A549 (cell line): ENCODE results near the gene DEFB126. TPM values are rescaled to one million over a fixed set of nuclear protein-coding genes. Genes with fewer than 3 reads are reported as not detected.

Experiments used
- ATAC-seq, 2 experiments: fragments of 200-7000 bp in 1 of 2; fragments of >200 bp in 1 of 2; cut with Nextera tagmentation in 1 of 2; cut with Tn5 transposase in 1 of 2; 3 replicates each; pipeline versions ENCODE4 v1.8.0 to v1.9.1; 2018 to 2020; ENCODE audit warnings: mild to moderate bottlenecking in 1 of 2, moderate library complexity in 1 of 2
- CTCF ChIA-PET: fragments of 300-600 bp; sonication (Branson Sonifier 250); formaldehyde crosslinking; extraction: SDS; loops from one replicate; lab custom pipeline; 2021; ENCODE audit warnings: antibody characterized with exemption, inconsistent platforms; lab: Yijun Ruan, JAX
- POLR2A ChIA-PET: fragments of 350-600 bp; formaldehyde crosslinking; extraction: SDS; loops from one replicate; lab custom pipeline; 2021; ENCODE audit warnings: antibody characterized with exemption, inconsistent platforms; lab: Yijun Ruan, JAX
- DNase-seq, 2 experiments: peaks; one replicate each; pipeline versions ENCODE4 v3.0.0 to v3.0.0-alpha.2; 2011 to 2016; ENCODE audit warnings: low read depth in 1 of 2, low spot score in 1 of 2
- FAIRE-seq: peaks from 2 replicates; lab custom pipeline; 2011; peaks lifted over from hg19 to GRCh38; lab: Jason Lieb, UNC
- H3K27ac ChIP-seq, 2 experiments: fragments of >200 bp; sonication (Bioruptor Twin); formaldehyde crosslinking; 3 replicates each; pipeline ENCODE4 v1.5.1; 2016 to 2017
- H3K4me1 ChIP-seq: fragments of >200 bp; sonication (Bioruptor Twin); formaldehyde crosslinking; 3 replicates; pipeline ENCODE4 v1.6.1; 2016
- H3K4me2 ChIP-seq: fragments of >200 bp; sonication (Bioruptor Twin); formaldehyde crosslinking; 3 replicates; pipeline ENCODE4 v1.6.1; 2016
- H3K4me3 ChIP-seq: fragments of >200 bp; sonication (Bioruptor Twin); formaldehyde crosslinking; 3 replicates; pipeline ENCODE4 v1.5.1; 2016
- H3K9me3 ChIP-seq: fragments of >200 bp; sonication (Bioruptor Twin); formaldehyde crosslinking; 3 replicates; pipeline ENCODE4 v1.6.1; 2016
- CBX2 ChIP-seq: fragments of 200-600 bp; sonication (generic); IDR thresholded peaks from 2 replicates; pipeline ENCODE4 v1.6.1; 2016; ENCODE audit warnings: low read depth, mild to moderate bottlenecking, borderline replicate concordance
- CBX8 ChIP-seq: fragments of 200-600 bp; sonication (generic); IDR thresholded peaks from 2 replicates; pipeline ENCODE4 v1.6.1; 2016
- CHD2 ChIP-seq: fragments of 150-350 bp; IDR thresholded peaks from 2 replicates; pipeline ENCODE4 v1.6.1; 2014; ENCODE audit warnings: low read length; ENCODE audit not compliant: partially characterized antibody
- EHMT2 ChIP-seq: fragments of 200-600 bp; sonication (generic); IDR thresholded peaks from 2 replicates; pipeline ENCODE4 v1.6.1; 2016; ENCODE audit warnings: antibody characterized with exemption, low read depth, mild to moderate bottlenecking, moderate library complexity
- ELK1 ChIP-seq: fragments of 150-350 bp; IDR thresholded peaks from 2 replicates; pipeline ENCODE4 v1.6.1; 2014; ENCODE audit warnings: low read depth, mild to moderate bottlenecking, low read length
- FOSL2 ChIP-seq, 2 experiments: fragments of 450-650 bp in 1 of 2; fragments of >200 bp in 1 of 2; sonication (Bioruptor Twin) in 1 of 2; formaldehyde crosslinking; IDR thresholded peaks; 2 replicates each; pipeline versions ENCODE4 v1.5.0 to v1.6.1; 2016 to 2020; ENCODE audit warnings: mild to moderate bottlenecking in 1 of 2, moderate library complexity in 1 of 2
- FOXS1 ChIP-seq: fragments of 250-450 bp; sonication (Bioruptor Pico); IDR thresholded peaks from 2 replicates; pipeline ENCODE4 v1.5.0; 2020; ENCODE audit warnings: mild to moderate bottlenecking, moderate library complexity
- HDAC2 ChIP-seq: fragments of 200-600 bp; sonication (generic); IDR thresholded peaks from 2 replicates; pipeline ENCODE4 v1.6.1; 2016
- HES2 ChIP-seq: fragments of >200 bp; sonication (Bioruptor Twin); formaldehyde crosslinking; IDR thresholded peaks from 2 replicates; pipeline ENCODE4 v1.6.1; 2016
- HOXA7 ChIP-seq: fragments of 250-450 bp; sonication (Bioruptor Pico); IDR thresholded peaks from 2 replicates; pipeline ENCODE4 v1.5.0; 2020; ENCODE audit warnings: mild to moderate bottlenecking, moderate library complexity
- HOXB5 ChIP-seq: fragments of 250-450 bp; sonication (Bioruptor Pico); IDR thresholded peaks from 2 replicates; pipeline ENCODE4 v1.5.0; 2020; ENCODE audit warnings: mild to moderate bottlenecking, moderate library complexity
- JUNB ChIP-seq: fragments of >200 bp; sonication (Bioruptor Twin); formaldehyde crosslinking; IDR thresholded peaks from 2 replicates; pipeline ENCODE4 v1.6.1; 2016
- KDM5A ChIP-seq: fragments of 200-600 bp; sonication (generic); IDR thresholded peaks from 2 replicates; pipeline ENCODE4 v1.6.1; 2016; ENCODE audit warnings: antibody characterized with exemption, mild to moderate bottlenecking
- MAFK ChIP-seq: fragments of 450-650 bp; IDR thresholded peaks from 2 replicates; pipeline ENCODE4 v1.6.1; 2014; ENCODE audit not compliant: partially characterized antibody
- MAZ ChIP-seq: fragments of 150-350 bp; IDR thresholded peaks from 2 replicates; pipeline ENCODE4 v1.6.1; 2014; ENCODE audit warnings: antibody characterized with exemption, low read depth, low read length, borderline replicate concordance
- MYC ChIP-seq: IDR thresholded peaks from 2 replicates; pipeline ENCODE4 v1.6.1; 2012; ENCODE audit warnings: mild to moderate bottlenecking, inconsistent platforms, low read length, improper control_type of control experiment, borderline replicate concordance
- PHF8 ChIP-seq: fragments of 200-600 bp; sonication (generic); IDR thresholded peaks from 2 replicates; pipeline ENCODE4 v1.6.1; 2016; ENCODE audit warnings: low read depth, mild to moderate bottlenecking, antibody characterized with exemption, moderate library complexity, borderline replicate concordance
- POLR2A ChIP-seq: IDR thresholded peaks from 2 replicates; pipeline ENCODE4 v1.6.1; 2012; ENCODE audit warnings: mild to moderate bottlenecking, low read length
- RAD21 ChIP-seq, 2 experiments: fragments of >200 bp in 1 of 2; sonication (Bioruptor Twin) in 1 of 2; formaldehyde crosslinking in 1 of 2; IDR thresholded peaks in 1 of 2; conservative IDR thresholded peaks in 1 of 2; 2 replicates in 1 of 2; 3 replicates in 1 of 2; pipeline ENCODE4 v1.6.1; 2012 to 2018; ENCODE audit warnings: inconsistent platforms in 1 of 2
- RARB ChIP-seq: fragments of 250-450 bp; sonication (Bioruptor Pico); IDR thresholded peaks from 2 replicates; pipeline ENCODE4 v1.8.0; 2021; ENCODE audit warnings: mild to moderate bottlenecking, moderate library complexity
- RFX5 ChIP-seq: fragments of 450-650 bp; IDR thresholded peaks from 2 replicates; pipeline ENCODE4 v1.7.1; 2014; ENCODE audit warnings: antibody characterized with exemption, mild to moderate bottlenecking, moderate library complexity
- SMC3 ChIP-seq: fragments of >200 bp; sonication (Bioruptor Twin); formaldehyde crosslinking; IDR thresholded peaks from 3 replicates; pipeline ENCODE4 v1.6.1; 2018; ENCODE audit warnings: inconsistent platforms
- SREBF2 ChIP-seq: fragments of 450-650 bp; IDR thresholded peaks from 2 replicates; pipeline ENCODE4 v1.6.1; 2014; ENCODE audit warnings: mild to moderate bottlenecking, moderate library complexity
- ZC3H11A ChIP-seq: fragments of 450-650 bp; IDR thresholded peaks from 2 replicates; pipeline ENCODE4 v1.6.1; 2014; ENCODE audit warnings: antibody characterized with exemption, mild to moderate bottlenecking
- WGBS: methylation state at CpG from one replicate; pipeline ENCODE4 v1.1.6; 2017; ENCODE audit errors: missing lambda C conversion rate; 5-methylcytosine and 5-hydroxymethylcytosine counted together
- polyA plus RNA-seq, 4 experiments: library from polyadenylated mRNA; depleted of rRNA in 3 of 4; stranded (reverse); fragments of >200 nt; fragmentation: RNase III in 1 of 4; extraction: RNeasy Plus Mini Kit Qiagen cat#74134 plus additional on column Dnase treatment in 1 of 4; gene quantifications; 2 replicates in 3 of 4; 3 replicates in 1 of 4; pipeline ENCODE4 v1.2.3, GENCODE V29; 2011 to 2017
- TF ChIP-seq, protein P1 (sequence below): IDR thresholded peaks from 2 replicates; pipeline ENCODE4 v1.6.1; 2012
- TF ChIP-seq, protein P2 (sequence below): fragments of 250-450 bp; sonication (Bioruptor Pico); IDR thresholded peaks from 2 replicates; pipeline ENCODE4 v1.5.0; 2020; ENCODE audit warnings: low read depth, mild to moderate bottlenecking, moderate library complexity
- TF ChIP-seq, protein P3 (sequence below): fragments of 200-600 bp; sonication (generic); IDR thresholded peaks from 2 replicates; pipeline ENCODE4 v1.6.1; 2016; ENCODE audit warnings: antibody characterized with exemption, mild to moderate bottlenecking, moderate library complexity

The DEFB126 gene
- polyA plus RNA-seq, 2 of the 4 experiments (the other 2 are of a cell fraction), result not detected

DNA sequence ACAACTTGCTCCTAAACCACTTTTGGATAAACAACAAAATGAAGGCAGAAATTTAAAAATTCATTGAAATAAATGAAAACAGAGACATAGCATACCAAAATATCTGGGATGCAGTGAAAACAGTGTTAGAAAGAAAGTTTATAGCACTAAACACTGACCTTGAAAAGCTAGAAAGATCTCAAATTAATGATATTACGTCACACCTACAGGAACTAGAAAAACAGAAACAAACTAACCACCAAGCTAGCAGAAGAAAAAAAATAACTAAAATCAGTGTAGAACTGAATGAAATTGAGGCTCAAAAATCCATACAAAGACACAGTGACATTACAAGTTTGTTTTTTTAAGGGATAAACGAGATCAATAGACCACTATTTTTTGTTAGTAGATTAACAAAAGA, 41.9 kb downstream of the DEFB126 start:
- DNase-seq (no peak), ATAC-seq (no peak), FAIRE-seq (peak; percentile 68)
- H3K4me3 ChIP-seq, result no peak overlapping the region
- no peaks in the 10 kb centered on the region for H3K9me3 ChIP-seq
- CTCF ChIA-PET, result no interaction called here
- H3K4me2 ChIP-seq, result no peak overlapping the region
- no peaks in the 10 kb centered on the region for H3K4me1 ChIP-seq
- TF ChIP-seq, protein P1, sequence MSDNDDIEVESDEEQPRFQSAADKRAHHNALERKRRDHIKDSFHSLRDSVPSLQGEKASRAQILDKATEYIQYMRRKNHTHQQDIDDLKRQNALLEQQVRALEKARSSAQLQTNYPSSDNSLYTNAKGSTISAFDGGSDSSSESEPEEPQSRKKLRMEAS, result no peak
- TF ChIP-seq RAD21 (conservative IDR thresholded peaks at IDR 0.05 in 1 of 2, IDR thresholded peaks at IDR 0.05 in 1 of 2) (no peak), HDAC2 (no peak), EHMT2 (no peak), FOXS1 (no peak), ZC3H11A (no peak), HES2 (no peak), ELK1 (no peak), MAZ (no peak), CBX8 (no peak), PHF8 (no peak), HOXA7 (CRISPR knock-in tag) (no peak)
- TF ChIP-seq, protein P2, sequence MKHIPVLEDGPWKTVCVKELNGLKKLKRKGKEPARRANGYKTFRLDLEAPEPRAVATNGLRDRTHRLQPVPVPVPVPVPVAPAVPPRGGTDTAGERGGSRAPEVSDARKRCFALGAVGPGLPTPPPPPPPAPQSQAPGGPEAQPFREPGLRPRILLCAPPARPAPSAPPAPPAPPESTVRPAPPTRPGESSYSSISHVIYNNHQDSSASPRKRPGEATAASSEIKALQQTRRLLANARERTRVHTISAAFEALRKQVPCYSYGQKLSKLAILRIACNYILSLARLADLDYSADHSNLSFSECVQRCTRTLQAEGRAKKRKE, result no peak
- TF ChIP-seq, all 56 proteins: peak for 0
- 2% methylated on average over 2 of the region's 2 CpGs for WGBS
- no peak overlapping the region for H3K27ac ChIP-seq
- POLR2A ChIA-PET, result no interaction called here

GRCh38 chr20:187733-188132, 45.3 kb downstream of the DEFB126 start:
- ChIA-PET POLR2A (no interaction called here), CTCF (no interaction called here)
- no peak overlapping the region for H3K27ac ChIP-seq
- no peak for TF ChIP-seq MAFK
- ATAC-seq, result no peak
- WGBS, result 3% methylated on average over 2 of the region's 2 CpGs
- no peak for DNase-seq
- H3K4me1 ChIP-seq, result no peaks in the 10 kb centered on the region
- FAIRE-seq, result no peak
- H3K4me2 ChIP-seq, result no peak overlapping the region
- H3K9me3 ChIP-seq, result no peaks in the 10 kb centered on the region
- no peak overlapping the region for H3K4me3 ChIP-seq

DNA sequence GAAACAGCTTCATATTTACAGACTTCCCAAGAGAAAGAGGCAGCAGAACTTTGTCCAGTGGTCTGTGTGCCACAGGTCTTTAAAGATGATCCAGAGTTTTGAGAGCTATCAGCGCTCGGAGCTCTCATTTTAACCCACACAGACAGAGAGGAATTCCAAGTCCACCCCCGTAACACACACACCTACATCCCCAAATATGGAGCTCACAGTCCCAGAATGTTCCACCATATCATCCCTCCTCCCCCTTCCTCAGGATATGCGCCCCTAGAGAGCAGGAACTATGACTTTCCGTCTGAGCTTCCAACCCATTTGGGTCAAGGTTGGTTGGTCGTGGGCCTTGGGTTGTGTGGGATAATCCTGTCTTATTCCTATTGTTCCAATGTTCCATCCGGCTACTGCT, 47.2 kb downstream of the DEFB126 start, which contains the start of gene DEFB128:
Gene DEFB128, minus strand, starts transcription at position 101 of the 400 bp plus-strand sequence. Its CDS starts 88 bp downstream, at position 13.
- no peaks in the 10 kb centered on the region for H3K4me1 ChIP-seq
- ChIA-PET POLR2A (no interaction called here), CTCF (no interaction called here)
- H3K4me3 ChIP-seq, result no peak within 1 kb of the TSS
- WGBS, result 23% methylated on average over 7 of the region's 7 CpGs
- ATAC-seq (0 out of 6 replicates have a peak, but pooled peaks of 1 of the 2 experiments have one; percentile 24), DNase-seq (no peak), FAIRE-seq (no peak)
- no peak within 1 kb of the TSS for H3K27ac ChIP-seq
- no peaks in the 10 kb centered on the region for H3K9me3 ChIP-seq
- H3K4me2 ChIP-seq, result no peak within 1 kb of the TSS
- TF ChIP-seq, protein P3, sequence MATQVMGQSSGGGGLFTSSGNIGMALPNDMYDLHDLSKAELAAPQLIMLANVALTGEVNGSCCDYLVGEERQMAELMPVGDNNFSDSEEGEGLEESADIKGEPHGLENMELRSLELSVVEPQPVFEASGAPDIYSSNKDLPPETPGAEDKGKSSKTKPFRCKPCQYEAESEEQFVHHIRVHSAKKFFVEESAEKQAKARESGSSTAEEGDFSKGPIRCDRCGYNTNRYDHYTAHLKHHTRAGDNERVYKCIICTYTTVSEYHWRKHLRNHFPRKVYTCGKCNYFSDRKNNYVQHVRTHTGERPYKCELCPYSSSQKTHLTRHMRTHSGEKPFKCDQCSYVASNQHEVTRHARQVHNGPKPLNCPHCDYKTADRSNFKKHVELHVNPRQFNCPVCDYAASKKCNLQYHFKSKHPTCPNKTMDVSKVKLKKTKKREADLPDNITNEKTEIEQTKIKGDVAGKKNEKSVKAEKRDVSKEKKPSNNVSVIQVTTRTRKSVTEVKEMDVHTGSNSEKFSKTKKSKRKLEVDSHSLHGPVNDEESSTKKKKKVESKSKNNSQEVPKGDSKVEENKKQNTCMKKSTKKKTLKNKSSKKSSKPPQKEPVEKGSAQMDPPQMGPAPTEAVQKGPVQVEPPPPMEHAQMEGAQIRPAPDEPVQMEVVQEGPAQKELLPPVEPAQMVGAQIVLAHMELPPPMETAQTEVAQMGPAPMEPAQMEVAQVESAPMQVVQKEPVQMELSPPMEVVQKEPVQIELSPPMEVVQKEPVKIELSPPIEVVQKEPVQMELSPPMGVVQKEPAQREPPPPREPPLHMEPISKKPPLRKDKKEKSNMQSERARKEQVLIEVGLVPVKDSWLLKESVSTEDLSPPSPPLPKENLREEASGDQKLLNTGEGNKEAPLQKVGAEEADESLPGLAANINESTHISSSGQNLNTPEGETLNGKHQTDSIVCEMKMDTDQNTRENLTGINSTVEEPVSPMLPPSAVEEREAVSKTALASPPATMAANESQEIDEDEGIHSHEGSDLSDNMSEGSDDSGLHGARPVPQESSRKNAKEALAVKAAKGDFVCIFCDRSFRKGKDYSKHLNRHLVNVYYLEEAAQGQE, result no peak
- no peak for TF ChIP-seq RARB (CRISPR knock-in tag)
- TF ChIP-seq ELK1, result no peak
- no peak for TF ChIP-seq JUNB
- TF ChIP-seq FOSL2 (IDR thresholded peaks at IDR 0.05), result no peak
- TF ChIP-seq FOSL2 (CRISPR knock-in tag; IDR thresholded peaks at IDR 0.05), result no peak
- TF ChIP-seq CBX2, result no peak
- TF ChIP-seq POLR2A, result no peak
- TF ChIP-seq, protein P2, result no peak
- no peak for TF ChIP-seq HOXB5
- TF ChIP-seq, protein P1, result no peak
- TF ChIP-seq SREBF2, result no peak
- no peak for TF ChIP-seq RFX5
- TF ChIP-seq SMC3, result no peak
- no peak for TF ChIP-seq KDM5A
- TF ChIP-seq PHF8, result no peak
- no peak for TF ChIP-seq MYC
- no peak for TF ChIP-seq FOXS1
- TF ChIP-seq CHD2, result no peak
